GM18873 (cell line): ENCODE results near the gene ZNF652.
"Not testable (repeated sequence)": the region's sequence is repeated elsewhere in the genome, so short reads cannot be mapped to it uniquely, and the experiment has no call there.

Experiments
- ATAC-seq: cut with Tn5 transposase; IDR thresholded peaks from one replicate; pipeline ENCODE4 v1.9.1; 2021; ENCODE audit warnings: mild to moderate bottlenecking, moderate library complexity, moderate number of reproducible peaks; ENCODE audit not compliant: unreplicated experiment, low FRiP score

The ZNF652 gene

DNA sequence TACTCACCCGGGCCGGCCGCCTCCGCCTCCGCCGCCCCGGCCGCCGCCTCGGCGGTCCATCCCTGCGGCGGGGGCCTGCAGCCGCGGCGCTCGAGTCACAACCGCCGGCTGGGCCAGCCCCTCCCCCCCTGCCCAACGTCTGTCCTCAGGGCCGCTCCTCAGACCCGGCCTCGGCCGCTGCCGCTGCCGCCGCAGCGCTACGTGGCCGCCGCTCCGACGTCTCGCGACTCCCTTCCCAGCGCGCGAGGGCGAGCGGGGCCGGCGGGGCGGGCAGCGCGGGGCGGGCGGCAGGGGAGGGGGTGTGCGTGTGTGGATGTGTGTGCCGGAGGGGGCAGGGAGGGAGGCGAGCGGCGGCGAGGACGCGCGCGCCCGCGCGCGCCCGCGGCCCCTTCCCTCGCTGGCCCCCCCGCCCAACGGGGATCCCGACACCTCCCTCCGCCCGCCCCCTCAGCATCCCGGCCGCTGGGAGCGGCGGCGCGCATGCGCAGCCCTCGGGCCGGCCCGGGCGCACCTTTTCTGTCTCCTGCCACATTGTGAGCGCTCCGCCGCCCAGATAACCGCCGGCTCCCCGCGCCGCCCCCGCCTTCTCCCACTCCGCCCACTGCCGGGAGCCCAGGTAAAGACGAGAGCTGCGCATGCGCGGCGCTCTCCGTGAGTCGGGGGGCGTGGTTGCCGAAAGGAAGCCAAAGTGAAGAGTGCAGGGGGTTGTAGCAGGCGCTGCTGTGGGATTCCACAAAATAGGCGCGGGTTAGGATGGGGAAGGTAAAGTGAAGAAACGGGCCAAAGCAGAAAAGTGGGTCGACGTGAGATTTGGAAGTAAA, at the start of gene ZNF652:
Gene ZNF652, minus strand, starts transcription at position 349 of the 821 bp plus-strand sequence. CDS start 44,525 bp downstream, outside the sequence.
- peak; percentile 44 for ATAC-seq

DNA sequence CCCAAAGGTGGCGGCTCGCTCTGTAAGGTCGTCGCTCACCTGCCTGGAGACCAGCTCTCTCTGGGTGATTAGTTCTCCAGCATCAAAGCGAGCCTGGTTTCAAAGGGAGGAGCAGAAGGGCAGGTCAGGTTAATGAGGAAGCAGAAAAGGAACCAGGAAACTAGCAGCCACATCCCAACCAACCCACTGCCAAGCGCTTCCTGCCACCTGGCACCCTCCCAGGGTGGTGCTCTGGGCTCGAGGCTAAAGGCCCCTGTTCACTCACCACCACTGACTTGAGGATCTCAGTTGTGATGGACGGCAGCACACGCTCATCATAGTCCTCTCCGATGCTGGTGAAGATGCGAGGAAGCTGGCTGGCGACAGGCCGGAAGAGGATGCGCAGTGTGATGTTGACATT, 47.0 kb upstream of the ZNF652 start:
- no peak for ATAC-seq

DNA sequence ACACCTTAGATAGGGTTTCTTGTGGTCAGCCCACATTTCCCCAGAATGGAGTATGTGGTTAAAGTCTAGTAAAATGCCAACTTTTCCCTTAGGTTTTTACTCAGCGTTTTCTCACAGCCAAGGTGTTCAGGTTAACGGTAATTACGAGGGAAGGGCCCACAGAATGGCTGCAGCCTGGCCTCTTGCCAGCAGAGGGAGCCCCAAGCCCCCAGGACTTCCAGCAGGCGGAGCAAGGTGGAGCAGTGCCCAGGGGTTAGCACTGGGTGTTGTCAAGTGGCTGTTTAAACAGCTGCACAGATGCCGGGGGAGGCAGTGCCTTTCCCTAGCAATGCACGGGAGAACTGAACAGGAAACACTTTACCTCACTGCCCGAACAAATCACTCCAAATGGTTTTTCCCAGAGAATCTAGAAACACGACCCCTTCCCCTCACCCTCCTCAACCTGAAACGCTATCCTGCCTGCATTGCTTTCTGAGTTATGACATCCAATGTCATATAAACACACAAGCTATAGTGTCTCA, 46.0 kb upstream of the ZNF652 start:
- no peak for ATAC-seq

DNA sequence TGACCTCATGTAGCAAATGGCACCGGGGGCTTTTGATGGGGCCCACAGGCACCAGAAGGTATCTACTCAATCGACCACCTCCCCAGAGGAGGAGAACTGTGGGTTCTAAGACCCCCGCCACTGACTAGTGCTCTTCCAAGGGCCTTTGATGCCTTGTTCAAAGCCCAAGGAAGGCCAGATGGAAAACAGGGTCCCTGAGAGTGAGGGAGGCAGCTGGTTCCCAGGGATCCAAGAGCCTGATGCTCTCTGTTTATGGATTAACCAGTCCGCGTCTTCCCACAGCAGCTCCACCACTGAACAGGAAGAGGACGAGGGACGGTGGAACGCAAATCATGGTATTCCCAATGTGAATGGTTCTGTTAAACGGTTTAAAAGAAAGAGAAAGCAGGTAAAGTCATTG, 45.0 kb upstream of the ZNF652 start:
- no peak for ATAC-seq

DNA sequence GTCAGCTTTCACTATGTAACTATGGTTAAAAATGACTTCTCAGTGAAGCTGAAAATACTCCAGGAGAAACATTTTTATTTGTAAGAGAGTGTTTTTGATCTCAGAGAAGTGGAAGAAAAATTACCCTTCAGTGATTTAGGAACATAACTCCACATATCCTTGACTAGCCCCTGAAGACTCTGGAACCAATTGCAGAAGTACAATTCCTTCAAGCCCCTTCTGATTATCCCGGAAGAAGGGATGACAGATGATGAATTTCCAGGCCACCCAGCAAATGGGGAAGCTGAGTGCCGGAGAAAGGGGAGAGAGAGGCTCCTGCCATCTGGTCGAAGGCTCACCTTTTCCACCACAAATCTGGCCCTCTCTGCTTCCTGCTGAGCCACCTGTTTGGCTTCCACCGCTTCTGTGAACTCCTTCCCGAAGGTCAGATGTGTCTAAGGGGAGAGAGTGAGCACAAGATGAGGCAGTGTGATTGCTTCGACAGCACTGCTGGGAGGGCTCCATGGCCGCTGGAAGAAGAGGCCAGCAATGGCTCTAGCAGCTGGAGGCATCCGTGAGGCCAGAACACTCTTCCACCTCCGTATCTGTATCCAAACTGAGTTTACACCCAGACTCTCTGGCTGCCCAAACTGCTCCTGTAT, 44.5 kb upstream of the ZNF652 start:
- ATAC-seq, result no peak

DNA sequence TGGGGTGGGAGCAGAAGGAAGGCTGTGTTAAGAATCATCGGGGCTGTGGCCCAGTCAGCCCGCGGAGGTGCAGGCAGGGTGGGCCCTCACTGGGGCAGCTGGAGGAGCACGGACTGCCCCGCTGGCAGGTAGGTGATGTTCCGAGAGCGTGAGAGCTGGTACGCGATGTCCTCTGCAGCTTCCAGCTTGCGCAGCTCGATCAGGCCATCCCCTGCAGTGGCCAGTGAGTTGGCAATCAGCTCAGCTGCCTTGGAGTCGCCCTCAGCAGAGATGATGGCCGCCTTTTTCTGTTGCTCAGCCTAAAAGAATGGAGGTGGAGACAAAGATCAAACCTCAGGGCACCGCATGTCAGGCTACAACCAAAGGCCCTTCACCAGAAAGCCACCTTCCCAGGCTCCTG, 42.9 kb upstream of the ZNF652 start:
- no peak for ATAC-seq

DNA sequence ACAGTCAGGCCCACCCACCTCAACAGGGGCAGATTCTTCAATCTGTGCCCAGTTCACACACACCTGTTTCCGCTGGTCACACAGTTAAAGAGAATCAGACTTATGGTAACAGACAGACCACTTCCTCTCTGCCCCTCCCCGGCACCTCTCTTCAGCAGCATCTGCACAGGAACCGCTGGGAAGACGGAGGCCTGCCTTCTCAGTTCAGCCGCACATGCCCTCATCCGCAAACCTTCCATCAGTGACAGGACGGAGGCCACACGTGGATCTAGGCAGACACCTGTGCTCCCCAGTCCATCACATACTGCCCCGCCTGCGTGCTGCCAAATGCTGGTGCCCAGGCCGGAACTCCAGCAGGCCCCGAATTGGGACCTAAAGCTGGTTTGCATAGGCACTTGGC, 42.3 kb upstream of the ZNF652 start:
- ATAC-seq, result no peak

DNA sequence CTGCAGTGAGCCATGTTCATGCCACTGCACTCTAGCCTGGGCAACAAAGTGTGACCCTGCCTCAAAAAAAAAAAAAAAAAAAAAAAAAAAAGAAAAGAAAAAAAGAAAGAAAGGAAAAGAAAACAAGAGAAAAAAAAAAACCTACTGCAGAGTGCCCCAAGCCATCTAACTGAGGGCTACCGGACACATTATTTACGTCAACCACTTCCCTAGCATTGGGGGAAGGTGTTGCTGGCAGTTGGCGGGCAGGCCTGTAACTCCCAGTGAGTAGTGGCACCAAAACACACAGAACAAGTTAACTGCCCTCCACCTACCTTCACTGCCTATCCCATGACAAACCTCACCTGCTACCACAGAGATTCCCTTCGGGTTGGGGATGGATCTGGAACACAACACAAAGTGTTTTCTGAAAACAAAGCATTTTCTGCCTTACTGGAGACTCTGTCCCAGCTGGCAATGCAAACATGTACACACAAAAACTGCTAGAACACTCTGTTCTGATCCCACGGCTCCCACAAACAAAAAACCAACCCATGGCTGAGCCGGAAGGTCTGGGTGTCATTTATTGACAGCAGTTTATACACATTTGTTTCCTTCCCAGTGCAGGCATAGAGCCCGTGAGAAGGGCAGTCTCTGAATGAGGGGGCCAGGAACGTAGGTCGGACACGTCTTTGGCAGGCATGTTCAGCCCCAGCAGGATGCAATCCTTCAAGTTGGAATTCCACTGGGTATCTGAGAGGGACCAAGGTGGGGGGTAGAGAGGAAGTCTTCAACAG, 41.7 kb upstream of the ZNF652 start:
- ATAC-seq, result no peak

DNA sequence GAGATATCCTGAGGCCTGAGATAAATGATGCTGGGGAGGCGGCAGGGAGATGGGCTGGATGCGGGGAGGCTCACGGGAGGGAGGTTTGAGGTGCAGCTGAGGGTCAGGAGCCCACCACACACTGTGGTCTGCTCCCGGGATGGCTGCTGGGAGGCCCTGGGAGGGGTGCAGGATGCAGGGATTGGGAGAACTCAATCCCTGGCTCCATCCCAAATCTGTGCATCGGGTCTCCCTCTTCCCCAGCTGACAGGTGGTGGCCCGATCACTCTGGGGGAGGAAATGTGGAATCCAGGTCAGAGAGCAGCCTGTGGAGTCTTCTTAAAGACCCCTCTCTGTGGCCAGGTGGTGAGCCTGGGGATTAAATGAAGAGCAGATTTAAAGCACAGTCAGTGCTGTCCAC, 40.7 kb upstream of the ZNF652 start:
- no peak for ATAC-seq

DNA sequence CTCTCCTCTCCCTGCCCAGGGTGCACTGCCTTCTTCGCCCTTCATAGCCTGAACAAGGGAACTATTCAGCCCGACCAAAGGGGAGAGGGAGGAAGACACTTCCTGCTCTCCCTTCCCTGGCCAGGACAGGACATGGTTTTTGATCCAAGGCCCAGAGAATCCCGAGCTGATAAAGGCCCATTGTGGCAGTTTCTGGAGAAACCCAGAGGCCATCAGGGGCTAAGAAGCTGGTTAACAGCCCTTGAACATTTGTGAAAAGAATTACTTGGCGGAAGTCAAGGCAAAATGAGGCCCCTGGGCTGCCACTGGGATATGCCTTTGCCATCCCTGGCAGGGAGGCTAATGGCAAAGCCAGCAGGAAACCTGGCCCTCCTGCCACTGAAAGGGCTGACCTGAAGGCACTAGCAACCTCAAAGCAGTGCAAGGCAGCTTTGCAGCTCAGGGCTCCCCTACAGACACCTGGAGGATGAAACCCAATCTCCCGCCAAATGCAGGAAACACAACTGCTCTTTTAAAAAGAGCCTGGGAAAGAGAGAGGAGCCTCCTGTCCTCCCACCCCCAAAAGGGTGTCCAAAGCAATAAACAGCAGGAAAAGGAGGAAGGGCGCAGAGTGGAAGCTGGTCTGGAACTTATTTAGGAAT, 40.0 kb upstream of the ZNF652 start:
- no peak for ATAC-seq

DNA sequence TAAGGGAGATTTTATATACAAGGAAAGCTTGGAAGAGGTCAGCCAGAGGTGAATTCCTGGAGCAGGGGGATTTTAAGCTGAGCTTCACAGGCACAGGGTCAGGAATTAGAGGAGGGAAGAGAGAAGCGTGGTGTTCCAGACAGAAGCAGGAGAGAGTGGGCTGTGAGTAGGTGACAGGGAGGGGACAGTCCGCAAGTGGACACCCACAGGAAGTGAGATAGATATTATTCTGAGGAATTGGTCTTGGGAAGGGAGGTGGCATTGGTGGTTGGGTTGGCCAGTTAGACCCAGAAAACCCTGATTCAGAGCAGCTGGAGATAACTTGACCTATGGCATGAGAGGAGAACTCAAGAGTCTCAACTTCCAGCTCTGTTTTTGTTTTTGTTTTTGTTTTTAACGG, 37.9 kb upstream of the ZNF652 start:
- ATAC-seq, result no peak

DNA sequence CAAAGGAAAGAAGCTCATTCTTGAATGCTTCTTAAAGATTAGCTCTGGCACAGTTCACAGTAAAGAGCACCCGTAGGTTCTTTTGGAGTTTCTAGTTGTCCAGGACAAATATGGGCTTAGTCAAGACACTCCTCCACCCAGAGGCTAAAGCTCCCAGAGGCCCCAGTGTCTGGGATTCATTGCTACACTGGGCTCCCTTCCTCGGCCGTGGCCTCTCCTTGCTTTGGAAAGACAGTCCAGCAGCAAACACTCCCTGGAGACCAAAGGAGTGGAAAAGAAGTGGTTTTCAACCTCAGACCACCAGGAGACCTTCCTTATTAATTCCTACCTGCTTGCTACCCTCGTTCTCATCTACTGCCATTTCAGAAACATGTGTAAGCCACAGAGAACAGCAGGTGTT, 35.5 kb upstream of the ZNF652 start:
- no peak for ATAC-seq

DNA sequence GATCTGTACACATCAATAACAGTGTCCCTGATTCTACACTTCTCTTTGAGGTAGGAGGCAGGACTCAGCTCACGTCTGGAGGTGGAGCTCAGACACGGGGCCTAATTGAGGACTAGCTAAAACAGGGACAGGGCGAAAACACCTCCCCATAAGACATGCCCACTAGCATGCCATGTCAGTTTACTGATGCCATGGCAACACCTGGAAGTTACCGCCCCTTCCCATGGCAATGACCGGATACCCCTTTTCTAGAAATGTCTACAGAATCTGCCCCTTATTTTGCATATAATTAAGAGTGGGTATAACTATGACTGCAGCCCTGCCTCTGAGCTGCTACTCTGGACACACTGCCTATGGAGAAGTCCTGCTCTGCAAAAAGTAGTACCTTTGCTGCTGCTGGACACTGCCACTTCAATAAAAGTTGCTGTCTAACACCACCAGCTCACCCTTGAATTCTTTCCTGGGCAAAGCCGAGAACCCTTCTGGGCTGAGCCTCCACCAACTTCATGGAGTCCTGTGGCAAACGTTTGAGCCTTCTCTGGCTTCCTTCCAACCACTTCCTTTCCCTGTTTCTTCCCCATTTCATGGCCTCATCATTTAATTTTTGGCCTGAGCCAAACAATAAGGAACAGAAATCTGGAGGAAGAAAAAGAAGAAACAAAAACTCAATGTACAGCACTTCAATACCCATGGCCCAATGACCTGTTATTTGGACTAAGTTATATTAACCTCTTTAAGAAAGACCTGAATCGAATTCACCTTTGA, 31.6 kb upstream of the ZNF652 start:
- no peak for ATAC-seq

DNA sequence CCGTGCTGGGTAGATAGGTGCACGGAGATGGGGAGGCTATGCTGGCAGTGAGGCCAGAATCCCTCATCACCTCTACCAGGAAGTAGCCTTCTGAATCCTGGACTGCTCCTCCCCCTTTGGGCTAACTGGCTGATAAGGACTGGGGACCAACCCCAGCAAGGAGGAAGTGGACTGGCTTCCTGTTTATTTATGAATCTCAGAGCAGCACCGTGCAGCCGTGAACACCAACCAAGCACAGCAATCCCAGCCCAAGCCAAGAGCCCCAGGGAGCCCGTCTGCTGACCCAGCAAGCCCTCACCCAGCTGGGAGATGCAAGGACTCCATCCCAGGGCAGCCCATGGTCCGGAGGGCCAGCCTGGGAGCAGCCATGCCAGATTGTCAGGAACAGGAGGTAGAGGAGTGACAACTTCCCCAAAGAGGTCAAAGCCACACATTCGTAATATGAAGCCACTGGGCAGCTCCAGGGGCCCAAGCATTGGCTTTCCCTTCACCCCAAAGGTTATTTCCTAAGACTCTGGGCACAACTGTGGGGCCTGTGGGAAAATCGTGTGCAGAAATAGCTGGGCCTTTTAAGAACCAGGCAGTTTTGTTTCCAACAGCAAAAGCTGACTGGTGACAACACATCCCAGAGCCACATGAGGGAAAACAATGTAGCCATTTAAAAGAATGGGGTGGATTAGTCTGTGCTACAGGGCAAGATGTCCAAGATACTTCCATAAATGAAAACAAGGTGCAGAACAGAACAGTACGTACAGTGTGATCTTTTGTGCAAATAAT, 28.7 kb upstream of the ZNF652 start:
- ATAC-seq, result no peak

DNA sequence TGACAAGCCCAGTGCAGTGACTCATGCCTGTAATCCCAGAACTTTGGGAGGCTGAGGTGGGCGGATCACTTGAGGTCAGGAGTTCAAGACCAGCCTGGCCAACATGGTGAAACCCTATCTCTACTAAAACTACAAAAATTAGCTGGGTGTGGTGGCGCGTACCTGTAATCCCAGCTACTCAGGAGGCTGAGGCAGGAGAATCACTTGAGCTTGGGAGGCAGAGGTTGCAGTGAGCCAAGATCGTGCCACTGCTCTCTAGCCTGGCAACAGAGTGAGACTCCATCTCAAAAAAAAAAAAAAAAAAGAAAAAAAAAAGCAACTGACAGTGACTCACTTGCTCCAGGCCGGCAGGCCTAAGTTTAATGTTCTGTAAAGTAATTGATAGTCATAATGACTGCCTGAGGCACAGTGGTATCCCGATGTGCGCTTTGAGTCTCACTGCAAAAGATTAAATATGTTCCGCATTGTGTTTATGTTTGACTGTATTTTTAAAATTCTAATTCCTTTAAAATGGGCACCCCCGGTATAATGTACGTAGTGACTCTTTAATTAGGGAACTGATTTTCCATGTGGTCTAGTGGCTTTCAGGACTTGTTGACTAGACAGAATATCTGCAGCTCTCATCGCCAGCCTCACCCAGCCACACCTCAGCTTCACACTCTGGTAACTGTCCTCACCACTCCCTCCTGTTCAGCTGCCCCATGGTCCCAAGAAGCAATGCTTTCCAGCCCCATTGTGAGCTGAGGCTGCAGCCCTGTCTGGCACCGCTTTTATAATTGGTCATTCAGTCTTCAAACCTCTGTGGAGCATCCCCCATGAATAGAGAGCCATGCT, 27.7 kb upstream of the ZNF652 start:
- ATAC-seq, result not testable (repeated sequence)

DNA sequence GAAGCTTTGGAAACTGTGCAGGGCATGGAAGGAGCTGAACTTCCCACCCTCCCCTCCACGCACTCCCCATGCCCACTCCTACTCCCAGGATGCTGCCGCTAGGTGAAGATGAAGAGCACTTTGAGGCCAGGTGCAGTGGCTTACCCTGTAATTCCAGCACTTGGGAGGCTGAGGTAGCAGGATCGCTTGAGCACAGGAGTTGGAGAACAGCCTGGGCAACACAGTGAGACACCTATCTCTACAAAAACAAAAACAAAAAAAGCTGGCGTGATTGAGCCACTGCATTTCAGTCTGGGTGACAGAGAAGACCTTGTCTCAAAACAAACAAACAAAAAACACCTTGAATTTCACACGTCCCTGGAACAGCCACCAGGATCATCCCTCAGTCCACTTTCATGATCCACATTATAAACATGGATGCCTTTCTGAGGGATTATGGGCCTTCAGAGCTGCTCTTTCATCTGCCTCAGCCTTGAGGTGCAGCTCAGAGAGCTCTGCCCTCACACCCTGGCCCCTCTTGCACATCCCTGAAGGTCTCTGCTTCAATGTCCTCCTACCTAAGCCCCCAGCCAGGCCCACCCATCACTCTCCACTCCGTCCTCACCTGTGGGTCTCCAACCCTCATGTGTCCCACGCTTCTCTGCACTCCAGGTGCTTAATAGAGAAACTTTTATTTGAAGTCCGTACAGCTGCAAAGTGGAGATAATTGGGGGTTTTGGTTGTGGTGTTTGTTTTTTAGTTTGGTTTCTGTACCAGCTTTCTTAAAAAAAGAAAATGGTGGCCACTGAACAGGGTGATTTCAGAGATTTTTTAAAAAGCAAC, 26.9 kb upstream of the ZNF652 start:
- ATAC-seq, result no peak

DNA sequence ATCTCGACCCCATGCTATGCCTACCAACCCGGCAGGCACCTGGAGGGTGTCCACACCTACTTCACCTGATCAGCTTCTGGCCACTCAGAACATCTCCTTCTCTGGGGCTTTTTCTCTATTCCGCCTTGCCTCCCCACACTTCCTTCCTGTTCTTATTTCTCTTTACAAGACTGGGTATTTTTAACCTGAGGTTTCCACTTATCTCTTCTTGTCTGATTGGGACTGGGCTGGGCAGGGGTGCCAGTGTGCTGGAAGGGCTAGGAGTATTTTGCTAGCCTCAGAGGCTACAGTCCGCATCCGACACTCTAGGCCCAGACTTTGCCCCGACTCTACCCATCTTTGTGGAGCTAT, 26.2 kb upstream of the ZNF652 start:
- no peak for ATAC-seq
